ENCODE data around the gene YES1. TPM values are rescaled to one million over a fixed set of nuclear protein-coding genes. Genes with fewer than 3 reads are reported as not detected.
"Not testable (repeated sequence)": the region's sequence is repeated elsewhere in the genome, so short reads cannot be mapped to it uniquely, and the experiment has no call there.

The YES1 gene
- total and polyA plus RNA-seq, 2 donors from 2014 or later: 12.6 to 48.5 TPM

- FAIRE-seq (no peak), DNase-seq (no peak)
- Histone ChIP-seq H3K4me3 (ENCODE audit: low read length in 3 of 3) (no peak overlapping the region), H3K9ac (ENCODE audit: low read length in 3 of 3) (no peak overlapping the region), H3K9me3 (ENCODE audit: control insufficient read depth in 2 of 3, insufficient read depth in 1 of 3, low read length in 3 of 3) (no peaks in the 10 kb centered on the region), H3K27ac (ENCODE audit: low read depth in 2 of 2, low read length in 2 of 2) (no peak overlapping the region), H3K36me3 (ENCODE audit: control insufficient read depth in 2 of 3, insufficient read depth in 3 of 3, low read length in 3 of 3) (no peaks in the 10 kb centered on the region), H3K4me1 (ENCODE audit: control insufficient read depth in 2 of 3, insufficient read depth in 2 of 3, low read depth in 1 of 3, low read length in 3 of 3) (peaks cover 0 to 7% (median 0%) of the 10 kb centered on the region in 3 donors), H3K27me3 (ENCODE audit: control insufficient read depth, insufficient read depth, low read length) (no peaks in the 10 kb centered on the region)
- intact Hi-C loops (cut with DNase I): no loop called here
- TF ChIP-seq CTCF (IDR thresholded peaks at IDR 0.05; ENCODE audit: borderline replicate concordance, extremely low read depth, insufficient read depth): no peak
Measured at GRCh38 chr18:777021-777420, 35.0 kb downstream of the YES1 start.

- DNase-seq; H3K9me3 ChIP-seq (ENCODE audit: control insufficient read depth in 2 of 3, insufficient read depth in 1 of 3, low read length in 3 of 3); intact Hi-C loops (cut with DNase I); H3K4me3 ChIP-seq (ENCODE audit: low read length in 3 of 3); H3K36me3 ChIP-seq (ENCODE audit: control insufficient read depth in 2 of 3, insufficient read depth in 3 of 3, low read length in 3 of 3); FAIRE-seq; H3K27me3 ChIP-seq (ENCODE audit: control insufficient read depth, insufficient read depth, low read length); H3K27ac ChIP-seq (ENCODE audit: low read depth in 2 of 2, low read length in 2 of 2); H3K9ac ChIP-seq (ENCODE audit: low read length in 3 of 3); H3K4me1 ChIP-seq (ENCODE audit: control insufficient read depth in 2 of 3, insufficient read depth in 2 of 3, low read depth in 1 of 3, low read length in 3 of 3): not testable (repeated sequence)
Measured at GRCh38 chr18:776044-776443, 36.0 kb downstream of the YES1 start.

GRCh38 chr18:774811-775210 lies 37.2 kb downstream of the YES1 start:
- TF ChIP-seq CTCF (IDR thresholded peaks at IDR 0.05; ENCODE audit: borderline replicate concordance, extremely low read depth, insufficient read depth): no peak
- FAIRE-seq (no peak), DNase-seq (no peak)
- intact Hi-C loops (cut with DNase I): no loop called here
- no peaks in the 10 kb centered on the region for H3K9me3 ChIP-seq (ENCODE audit: control insufficient read depth in 2 of 3, insufficient read depth in 1 of 3, low read length in 3 of 3)
- no peak overlapping the region for H3K27ac ChIP-seq (ENCODE audit: low read depth in 2 of 2, low read length in 2 of 2)
- peaks cover 0 to 3% (median 2%) of the 10 kb centered on the region in 3 donors for H3K4me1 ChIP-seq (ENCODE audit: control insufficient read depth in 2 of 3, insufficient read depth in 2 of 3, low read depth in 1 of 3, low read length in 3 of 3)
- H3K27me3 ChIP-seq (ENCODE audit: control insufficient read depth, insufficient read depth, low read length): no peaks in the 10 kb centered on the region
- no peak overlapping the region for H3K9ac ChIP-seq (ENCODE audit: low read length in 3 of 3)
- H3K36me3 ChIP-seq (ENCODE audit: control insufficient read depth in 2 of 3, insufficient read depth in 3 of 3, low read length in 3 of 3): no peaks in the 10 kb centered on the region
- no peak overlapping the region for H3K4me3 ChIP-seq (ENCODE audit: low read length in 3 of 3)

- peaks cover 0 to 3% (median 2%) of the 10 kb centered on the region in 3 donors for H3K4me1 ChIP-seq (ENCODE audit: control insufficient read depth in 2 of 3, insufficient read depth in 2 of 3, low read depth in 1 of 3, low read length in 3 of 3)
- H3K27me3 ChIP-seq (ENCODE audit: control insufficient read depth, insufficient read depth, low read length): no peaks in the 10 kb centered on the region
- no peak for TF ChIP-seq CTCF (IDR thresholded peaks at IDR 0.05; ENCODE audit: borderline replicate concordance, extremely low read depth, insufficient read depth)
- intact Hi-C loops (cut with DNase I): no loop called here
- H3K9me3 ChIP-seq (ENCODE audit: control insufficient read depth in 2 of 3, insufficient read depth in 1 of 3, low read length in 3 of 3): no peaks in the 10 kb centered on the region
- no peak for FAIRE-seq
- no peaks in the 10 kb centered on the region for H3K36me3 ChIP-seq (ENCODE audit: control insufficient read depth in 2 of 3, insufficient read depth in 3 of 3, low read length in 3 of 3)
- H3K4me3 ChIP-seq (ENCODE audit: low read length in 3 of 3): no peak overlapping the region
- H3K27ac ChIP-seq (ENCODE audit: low read depth in 2 of 2, low read length in 2 of 2): no peak overlapping the region
- no peak overlapping the region for H3K9ac ChIP-seq (ENCODE audit: low read length in 3 of 3)
- DNase-seq: no peak
Measured at GRCh38 chr18:773980-774624, 37.9 kb downstream of the YES1 start.
